ENCODE measurements around the gene MRPL50. TPM values are rescaled to one million over a fixed set of nuclear protein-coding genes. Genes with fewer than 3 reads are reported as not detected.

Gene MRPL50
- total and polyA plus RNA-seq, 2 donors (not counting 1 experiment from before 2014, with no cell fraction given) = 4.0 to 18.0 TPM

GRCh38 chr9:101369884-101370531 is 28.4 kb downstream of the MRPL50 start:
- H3K9me3 ChIP-seq (ENCODE audit: control extremely low read depth in 1 of 3, control insufficient read depth in 2 of 3, insufficient read depth in 1 of 3, low read length in 2 of 3) = peaks cover 0 to 2% (median 0%) of the 10 kb centered on the region in 3 donors
- H3K36me3 ChIP-seq (replicated peaks in 1 of 2; ENCODE audit: control extremely low read depth in 1 of 2, control insufficient read depth in 1 of 2, extremely low read depth in 1 of 2, insufficient read depth in 2 of 2, low read length in 1 of 2) = no peaks in the 10 kb centered on the region
- DNase-seq (no peak), ATAC-seq (ENCODE audit: low read depth) (no peak)
- no peaks in the 10 kb centered on the region for H3K4me1 ChIP-seq (ENCODE audit: control insufficient read depth in 2 of 2, insufficient read depth in 2 of 2, low read length in 2 of 2)
- Mint-ChIP-seq H3K9me3 (ENCODE audit: insufficient read depth) (no peaks in the 10 kb centered on the region), H3K27me3 (peaks cover 16% of the 10 kb centered on the region), H3K4me3 (no peak overlapping the region), H3K27ac (no peak overlapping the region), H3K4me1 (no peaks in the 10 kb centered on the region)
- no peaks in the 10 kb centered on the region for H3K27me3 ChIP-seq (replicated peaks in 1 of 4; ENCODE audit: control extremely low read depth in 1 of 4, control insufficient read depth in 3 of 4, insufficient read depth in 4 of 4, low read length in 3 of 4)
- no peaks in the 10 kb centered on the region for H3K79me2 ChIP-seq (ENCODE audit: control insufficient read depth, insufficient read depth, low read length)
- H4K20me1 ChIP-seq (ENCODE audit: control insufficient read depth, insufficient read depth, low read length, poor library complexity, severe bottlenecking) = no peaks in the 10 kb centered on the region
- ChIA-PET POLR2A (no interaction called here), CTCF (no interaction called here)
- no CpG with 5 or more reads among the region's 2 CpGs for WGBS (ENCODE audit: insufficient coverage)
- no peak overlapping the region for H3K9ac ChIP-seq (ENCODE audit: low read length)
- no peak overlapping the region for H2AFZ ChIP-seq (ENCODE audit: insufficient read depth, low read depth, low read length, poor library complexity, severe bottlenecking)
- no peak overlapping the region for H3K4me3 ChIP-seq (ENCODE audit: control extremely low read depth in 1 of 5, extremely low read depth in 1 of 5, insufficient read depth in 1 of 5, low read depth in 2 of 5, low read length in 4 of 5)
- no peak for TF ChIP-seq CTCF (IDR thresholded peaks at IDR 0.05)
- TF ChIP-seq EZH2 (IDR thresholded peaks at IDR 0.05; ENCODE audit: borderline replicate concordance, insufficient read depth, low read depth, low read length, poor library complexity, severe bottlenecking) = no peak
- H3K4me2 ChIP-seq (replicated peaks; ENCODE audit: low read depth, low read length, poor library complexity, severe bottlenecking) = no peak overlapping the region
- intact Hi-C loops (cut with micrococcal nuclease) = no loop called here
- H3K27ac ChIP-seq (ENCODE audit: low read length in 2 of 2) = no peak overlapping the region

GRCh38 chr9:101369286-101369685 is 29.1 kb downstream of the MRPL50 start:
- intact Hi-C loops (cut with micrococcal nuclease) = no loop called here
- no peak overlapping the region for H3K27ac Mint-ChIP-seq
- Histone ChIP-seq H3K79me2 (ENCODE audit: control insufficient read depth, insufficient read depth, low read length) (no peaks in the 10 kb centered on the region), H3K4me3 (ENCODE audit: control extremely low read depth in 1 of 5, extremely low read depth in 1 of 5, insufficient read depth in 1 of 5, low read depth in 2 of 5, low read length in 4 of 5) (no peak overlapping the region), H3K27ac (ENCODE audit: low read length in 2 of 2) (no peak overlapping the region), H3K36me3 (replicated peaks in 1 of 2; ENCODE audit: control extremely low read depth in 1 of 2, control insufficient read depth in 1 of 2, extremely low read depth in 1 of 2, insufficient read depth in 2 of 2, low read length in 1 of 2) (no peaks in the 10 kb centered on the region), H4K20me1 (ENCODE audit: control insufficient read depth, insufficient read depth, low read length, poor library complexity, severe bottlenecking) (no peaks in the 10 kb centered on the region), H3K4me1 (ENCODE audit: control insufficient read depth in 2 of 2, insufficient read depth in 2 of 2, low read length in 2 of 2) (no peaks in the 10 kb centered on the region), H2AFZ (ENCODE audit: insufficient read depth, low read depth, low read length, poor library complexity, severe bottlenecking) (no peak overlapping the region), H3K9ac (ENCODE audit: low read length) (no peak overlapping the region), H3K27me3 (replicated peaks in 1 of 4; ENCODE audit: control extremely low read depth in 1 of 4, control insufficient read depth in 3 of 4, insufficient read depth in 4 of 4, low read length in 3 of 4) (no peaks in the 10 kb centered on the region), H3K4me2 (replicated peaks; ENCODE audit: low read depth, low read length, poor library complexity, severe bottlenecking) (no peak overlapping the region), H3K9me3 (ENCODE audit: control extremely low read depth in 1 of 3, control insufficient read depth in 2 of 3, insufficient read depth in 1 of 3, low read length in 2 of 3) (peaks cover 0 to 2% (median 0%) of the 10 kb centered on the region in 3 donors)
- no peaks in the 10 kb centered on the region for H3K9me3 Mint-ChIP-seq (ENCODE audit: insufficient read depth)
- H3K27me3 Mint-ChIP-seq = peaks cover 13% of the 10 kb centered on the region
- DNase-seq (no peak), ATAC-seq (ENCODE audit: low read depth) (no peak)
- H3K4me3 Mint-ChIP-seq = no peak overlapping the region
- CTCF ChIA-PET = no interaction called here
- H3K4me1 Mint-ChIP-seq = no peaks in the 10 kb centered on the region
- no CpG with 5 or more reads among the region's 2 CpGs for WGBS (ENCODE audit: insufficient coverage)
- POLR2A ChIA-PET = no interaction called here
- no peak for TF ChIP-seq EZH2 (IDR thresholded peaks at IDR 0.05; ENCODE audit: borderline replicate concordance, insufficient read depth, low read depth, low read length, poor library complexity, severe bottlenecking)
- no peak for TF ChIP-seq CTCF (IDR thresholded peaks at IDR 0.05)

Data from B cell (primary cell).